IMR-90 (cell line): ENCODE data around the gene P2RX5. TPM values are rescaled to one million over a fixed set of nuclear protein-coding genes. Genes with fewer than 3 reads are reported as not detected.

Source experiments
- ATAC-seq: fragments of 200-7000 bp; cut with Tn5 transposase; 2 replicates; pipeline ENCODE4 v1.9.1; 2020; ENCODE audit warnings: low read depth, mild to moderate bottlenecking, moderate library complexity
- BruUV-seq: library from RNA; stranded (reverse); fragments of 400-500 nt; replicated peaks from 2 replicates; lab custom pipeline; 2021; lab: Mats Ljungman, UMichigan
- CTCF ChIA-PET: fragments of 300-600 bp; formaldehyde crosslinking; extraction: SDS; loops from one replicate; lab custom pipeline; 2021; ENCODE audit warnings: antibody characterized with exemption; lab: Yijun Ruan, JAX
- POLR2A ChIA-PET: fragments of 300-600 bp; sonication (Branson Sonifier 250); formaldehyde crosslinking; loops from one replicate; lab custom pipeline; 2022; ENCODE audit warnings: antibody characterized with exemption; ENCODE audit not compliant: unreplicated experiment; lab: Charles Lee
- DNase-seq: peaks from one replicate; pipeline ENCODE4 v3.0.0; 2013
- H2AFZ ChIP-seq: replicated peaks from 2 replicates; pipeline ENCODE3; 2013; ENCODE audit warnings: low read length, mild to moderate bottlenecking; ENCODE audit not compliant: poor library complexity
- H2AK5ac ChIP-seq: 2 replicates; pipeline ENCODE4 v1.6.1; 2013; ENCODE audit warnings: low read depth, low read length, inconsistent platforms
- H2AK9ac ChIP-seq: replicated peaks from 2 replicates; pipeline ENCODE3; 2013; ENCODE audit warnings: mild to moderate bottlenecking, low read depth, low read length, moderate library complexity; ENCODE audit not compliant: poor library complexity
- H2BK120ac ChIP-seq: 2 replicates; pipeline ENCODE4 v1.6.1; 2013; ENCODE audit warnings: low read depth, low read length, inconsistent platforms
- H2BK15ac ChIP-seq: 3 replicates; pipeline ENCODE4 v1.6.1; 2013; ENCODE audit warnings: low read depth, low read length, inconsistent platforms
- H2BK20ac ChIP-seq: 2 replicates; pipeline ENCODE4 v1.6.1; 2013; ENCODE audit warnings: low read depth, mild to moderate bottlenecking, inconsistent platforms, low read length, moderate library complexity
- H2BK5ac ChIP-seq: 2 replicates; pipeline ENCODE4 v1.6.1; 2013; ENCODE audit warnings: mild to moderate bottlenecking, low read depth, low read length, inconsistent platforms; ENCODE audit not compliant: poor library complexity, severe bottlenecking
- H3K14ac ChIP-seq: replicated peaks from 2 replicates; pipeline ENCODE4 v1.6.1; 2013; ENCODE audit warnings: low read depth, low read length, inconsistent platforms
- H3K18ac ChIP-seq: 2 replicates; pipeline ENCODE4 v1.6.1; 2013; ENCODE audit warnings: low read depth, low read length, control low read depth
- H3K23ac ChIP-seq: 2 replicates; pipeline ENCODE4 v1.6.1; 2013; ENCODE audit warnings: low read depth, low read length, inconsistent platforms
- H3K27ac ChIP-seq: 2 replicates; pipeline ENCODE4 v1.5.1; 2013; ENCODE audit warnings: mild to moderate bottlenecking, control low read depth, low read length; ENCODE audit not compliant: insufficient read depth
- H3K27me3 ChIP-seq: 2 replicates; pipeline ENCODE4 v1.6.1; 2013; ENCODE audit warnings: low read length; ENCODE audit not compliant: control insufficient read depth, insufficient read depth
- H3K36me3 ChIP-seq: 2 replicates; pipeline ENCODE4 v1.6.1; 2013; ENCODE audit warnings: low read length, mixed read lengths; ENCODE audit not compliant: control insufficient read depth, insufficient read depth
- H3K4ac ChIP-seq: 2 replicates; pipeline ENCODE4 v1.6.1; 2013; ENCODE audit warnings: low read depth, low read length, inconsistent platforms
- H3K4me1 ChIP-seq: 2 replicates; pipeline ENCODE4 v1.6.1; 2013; ENCODE audit warnings: low read length, mixed read lengths; ENCODE audit not compliant: control insufficient read depth, insufficient read depth
- H3K4me2 ChIP-seq: 2 replicates; pipeline ENCODE4 v1.6.1; 2013; ENCODE audit warnings: low read depth, mild to moderate bottlenecking, control low read depth, low read length, moderate library complexity
- H3K4me3 ChIP-seq: 2 replicates; pipeline ENCODE4 v1.5.1; 2013; ENCODE audit warnings: low read depth, mild to moderate bottlenecking, control low read depth, low read length, moderate library complexity; ENCODE audit not compliant: insufficient read depth
- H3K56ac ChIP-seq: 2 replicates; pipeline ENCODE4 v1.6.1; 2013; ENCODE audit warnings: low read length, inconsistent platforms; ENCODE audit not compliant: insufficient read depth; ENCODE audit errors: extremely low read depth
- H3K79me1 ChIP-seq, 2 experiments: 2 replicates each; pipeline ENCODE4 v1.6.1; 2013; ENCODE audit warnings: low read length in 2 of 2, inconsistent platforms in 1 of 2, low read depth in 1 of 2
- H3K9ac ChIP-seq: 2 replicates; pipeline ENCODE4 v1.6.1; 2013; ENCODE audit warnings: low read depth, low read length, control low read depth
- H3K9me1 ChIP-seq: 2 replicates; pipeline ENCODE4 v1.6.1; 2013; ENCODE audit warnings: low read length, inconsistent platforms; ENCODE audit not compliant: insufficient read depth
- H3K9me3 ChIP-seq: 2 replicates; pipeline ENCODE4 v1.6.1; 2013; ENCODE audit warnings: low read length; ENCODE audit not compliant: control insufficient read depth, insufficient read depth
- H4K20me1 ChIP-seq: 2 replicates; pipeline ENCODE4 v1.6.1; 2013; ENCODE audit warnings: low read length, inconsistent platforms; ENCODE audit not compliant: insufficient read depth
- H4K5ac ChIP-seq: 2 replicates; pipeline ENCODE4 v1.6.1; 2013; ENCODE audit warnings: mild to moderate bottlenecking, low read depth, low read length, control low read depth
- H4K8ac ChIP-seq, 2 experiments: 2 replicates each; pipeline ENCODE4 v1.6.1; 2013; ENCODE audit warnings: low read depth in 2 of 2, low read length in 2 of 2, control low read depth in 1 of 2, inconsistent platforms in 1 of 2
- H4K91ac ChIP-seq: 2 replicates; pipeline ENCODE4 v1.6.1; 2013; ENCODE audit warnings: low read depth, low read length, inconsistent platforms; ENCODE audit not compliant: insufficient read depth
- BHLHE40 ChIP-seq: fragments of 150-350 bp; IDR thresholded peaks from 2 replicates; pipeline ENCODE4 v1.6.1; 2016; ENCODE audit warnings: mild to moderate bottlenecking, low read depth, low read length
- CEBPB ChIP-seq: IDR thresholded peaks from 2 replicates; pipeline ENCODE4 v1.6.1; 2012; ENCODE audit warnings: low read depth, low read length, improper control_type of control experiment
- CHD1 ChIP-seq: IDR thresholded peaks from 2 replicates; pipeline ENCODE4 v1.6.1; 2012; ENCODE audit warnings: low read depth, low read length, improper control_type of control experiment
- CTCF ChIP-seq: conservative IDR thresholded peaks from 2 replicates; pipeline ENCODE4 v1.5.1; 2012; ENCODE audit warnings: mild to moderate bottlenecking, low read depth, low read length, improper control_type of control experiment
- ELK1 ChIP-seq: fragments of 150-350 bp; IDR thresholded peaks from 2 replicates; pipeline ENCODE4 v1.6.1; 2016; ENCODE audit warnings: low read depth, mild to moderate bottlenecking, low read length, moderate library complexity, borderline replicate concordance
- FOS ChIP-seq: fragments of 150-350 bp; IDR thresholded peaks from 2 replicates; pipeline ENCODE4 v1.6.1; 2016; ENCODE audit warnings: low read depth, low read length
- MAFK ChIP-seq: IDR thresholded peaks from 2 replicates; pipeline ENCODE4 v1.6.1; 2012; ENCODE audit warnings: low read depth, low read length, improper control_type of control experiment
- MAZ ChIP-seq: IDR thresholded peaks from 2 replicates; pipeline ENCODE4 v1.6.1; 2012; ENCODE audit warnings: low read depth, mild to moderate bottlenecking, low read length, improper control_type of control experiment, moderate library complexity, borderline replicate concordance
- MXI1 ChIP-seq: IDR thresholded peaks from 2 replicates; pipeline ENCODE4 v1.6.1; 2012; ENCODE audit warnings: low read depth, mild to moderate bottlenecking, low read length, moderate library complexity, borderline replicate concordance
- NFE2L2 ChIP-seq: fragments of 150-350 bp; IDR thresholded peaks from 2 replicates; pipeline ENCODE4 v1.6.1; 2016; ENCODE audit warnings: low read depth, mild to moderate bottlenecking, low read length
- POLR2A ChIP-seq: IDR thresholded peaks from 2 replicates; pipeline ENCODE4 v1.6.1; 2012; ENCODE audit warnings: mild to moderate bottlenecking, low read depth, low read length
- RAD21 ChIP-seq: IDR thresholded peaks from 2 replicates; pipeline ENCODE4 v1.6.1; 2012; ENCODE audit warnings: low read length, improper control_type of control experiment
- RCOR1 ChIP-seq: IDR thresholded peaks from 2 replicates; pipeline ENCODE4 v1.6.1; 2012; ENCODE audit warnings: mild to moderate bottlenecking, low read length, improper control_type of control experiment; ENCODE audit not compliant: insufficient replicate concordance
- RFX5 ChIP-seq: IDR thresholded peaks from 2 replicates; pipeline ENCODE4 v1.8.0; 2012; ENCODE audit warnings: low read depth, mild to moderate bottlenecking, low read length, moderate library complexity
- SMC3 ChIP-seq: fragments of 150-350 bp; IDR thresholded peaks from 2 replicates; pipeline ENCODE4 v1.6.1; 2016; ENCODE audit warnings: low read depth, mild to moderate bottlenecking, antibody characterized with exemption, low read length, moderate library complexity
- USF2 ChIP-seq: fragments of 150-350 bp; IDR thresholded peaks from 2 replicates; pipeline ENCODE4 v1.6.1; 2017; ENCODE audit warnings: mild to moderate bottlenecking, antibody characterized with exemption, low read length, low read depth
- WGBS, 2 experiments: methylation state at CpG; one replicate each; pipeline versions ENCODE4 v1.1.5 to v1.1.7; 2013; ENCODE audit warnings: missing lambda C conversion rate in 2 of 2; ENCODE audit not compliant: insufficient read length in 1 of 2; ENCODE audit errors: extremely low coverage in 2 of 2; 5-methylcytosine and 5-hydroxymethylcytosine counted together
- dilution Hi-C: fragments of 300-500 bp; cut with HindIII; formaldehyde crosslinking; loops from one replicate; pipeline ENCODE4 v1.14.3; 2018; ENCODE audit warnings: low sequenced_read_pairs; ENCODE audit not compliant: unreplicated experiment
- in situ Hi-C: fragments of 300-500 bp; cut with MboI; formaldehyde crosslinking; loops from 3 replicates; pipeline ENCODE4 v1.14.3; 2019; ENCODE audit warnings: low sequenced_read_pairs, inconsistent platforms, mixed read lengths
- intact Hi-C: fragments of 100-400 bp; cut with micrococcal nuclease; formaldehyde crosslinking; loops from 2 replicates; pipeline ENCODE4 v1.10.0; 2022
- polyA plus RNA-seq, 3 experiments: library from polyadenylated mRNA; depleted of rRNA; stranded (reverse); fragments of >200 nt; gene quantifications; 2 replicates each; pipeline ENCODE4 v1.2.3, GENCODE V29; 2012; ENCODE audit warnings: low replicate concordance in 1 of 3
- total RNA-seq: library from RNA; depleted of rRNA; stranded (reverse); fragments of >200 nt; gene quantifications from 2 replicates; pipeline ENCODE4 v1.2.3, GENCODE V29; 2012

P2RX5 gene
- total and polyA plus RNA-seq, 2 of the 4 experiments (the other 2 are of a cell fraction), result 1.8 to 3.7 TPM

DNA sequence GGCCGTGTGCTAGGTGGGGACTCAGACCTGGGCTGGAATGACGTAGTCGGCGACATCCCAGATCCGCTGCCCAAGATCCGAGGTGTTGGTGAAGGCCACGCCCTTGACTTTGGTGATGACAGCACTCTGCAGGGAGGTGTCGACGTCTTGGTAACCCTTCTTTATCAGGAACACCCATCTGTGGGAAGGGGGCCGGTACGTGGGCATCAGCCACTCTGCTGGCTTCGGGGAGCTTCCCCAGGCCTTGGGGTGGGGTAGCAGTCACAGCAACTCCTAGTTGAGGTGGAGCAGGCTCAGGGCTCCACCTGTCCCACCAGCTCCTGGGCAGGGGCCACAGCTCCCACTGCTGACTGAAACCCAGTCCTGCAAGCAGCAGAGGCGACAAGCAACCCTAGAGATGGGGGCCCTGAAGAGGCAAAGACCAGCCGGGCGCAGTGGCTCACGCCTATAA lies 4.3 kb downstream of the P2RX5 start:
- ChIA-PET CTCF (no interaction called here), POLR2A (no interaction called here)
- no peak overlapping the region for H3K4ac ChIP-seq
- no peaks in the 10 kb centered on the region for H4K20me1 ChIP-seq
- intact Hi-C loops (no loop called here), dilution Hi-C loops (no loop called here), in situ Hi-C loops (no loop called here)
- no peak overlapping the region for H4K5ac ChIP-seq
- H2AFZ ChIP-seq, result no peak overlapping the region
- no peak overlapping the region for H3K27ac ChIP-seq
- H4K91ac ChIP-seq, result no peak overlapping the region
- ATAC-seq (no peak), DNase-seq (no peak)
- no peak overlapping the region for H2AK5ac ChIP-seq
- no peak overlapping the region for H3K18ac ChIP-seq
- H3K4me1 ChIP-seq, result peaks cover 4% of the 10 kb centered on the region; the same call in 1 of the 2 replicates
- no peak overlapping the region for H3K4me2 ChIP-seq
- no peak overlapping the region for H4K8ac ChIP-seq
- no peaks in the 10 kb centered on the region for H3K36me3 ChIP-seq
- no peak overlapping the region for H3K56ac ChIP-seq
- H3K14ac ChIP-seq, result no peak overlapping the region
- H3K9me3 ChIP-seq, result no peaks in the 10 kb centered on the region
- H2BK5ac ChIP-seq, result no peak overlapping the region
- H2BK120ac ChIP-seq, result no peak overlapping the region
- no peaks in the 10 kb centered on the region for H3K79me1 ChIP-seq
- no peak overlapping the region for H3K4me3 ChIP-seq
- H3K27me3 ChIP-seq, result peaks cover 10% of the 10 kb centered on the region
- WGBS, 2 experiments, result 83% methylated on average over 1 of the region's 16 CpGs; no CpG with 5 or more reads in 1 of the 2 experiments
- H2AK9ac ChIP-seq, result no peak overlapping the region
- H3K9me1 ChIP-seq, result no peaks in the 10 kb centered on the region
- H3K23ac ChIP-seq, result no peak overlapping the region
- H2BK15ac ChIP-seq, result no peak overlapping the region
- no TSS peak for BruUV-seq
- H2BK20ac ChIP-seq, result no peak overlapping the region
- TF ChIP-seq ELK1 (no peak), SMC3 (no peak), MAFK (no peak), CTCF (no peak), MXI1 (no peak), CEBPB (no peak), POLR2A (no peak), MAZ (no peak), RFX5 (no peak), FOS (no peak), BHLHE40 (no peak), USF2 (no peak), RCOR1 (no peak), CHD1 (no peak), RAD21 (no peak), NFE2L2 (no peak)
- no peak overlapping the region for H3K9ac ChIP-seq
